ENCODE results near the gene LCE4A.

The LCE4A gene

DNA sequence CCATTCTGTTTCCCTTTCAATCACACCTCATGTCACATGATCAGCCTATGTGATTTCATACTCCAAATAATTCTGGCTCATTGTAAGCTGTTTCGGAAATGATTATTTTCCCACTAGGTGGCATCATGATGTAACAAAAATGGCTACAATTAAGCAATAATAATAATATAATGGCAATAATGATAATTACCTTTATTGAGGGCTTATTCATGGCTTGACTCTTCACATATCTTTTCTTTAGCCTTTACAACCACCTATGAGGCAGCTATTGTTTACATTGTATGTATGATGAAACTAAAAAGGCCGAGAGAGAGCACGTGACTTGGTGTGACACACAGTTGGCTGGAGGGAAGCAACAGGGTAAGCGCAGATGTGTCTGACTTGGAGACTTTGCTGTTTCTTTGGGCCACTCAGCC lies 37.3 kb downstream of the LCE4A start:
- Histone ChIP-seq H3K9ac (ENCODE audit: low read length in 2 of 2) (no peak overlapping the region), H3K4me3 (ENCODE audit: low read length in 2 of 2) (no peak overlapping the region), H3K27ac (ENCODE audit: low read length) (no peak overlapping the region), H3K9me3 (ENCODE audit: control insufficient read depth in 2 of 2, low read length in 2 of 2) (no peaks in the 10 kb centered on the region), H3K4me1 (ENCODE audit: control insufficient read depth, insufficient read depth, low read length) (no peaks in the 10 kb centered on the region), H3K27me3 (ENCODE audit: control insufficient read depth in 1 of 2, insufficient read depth in 2 of 2, low read length in 2 of 2) (no peaks in the 10 kb centered on the region), H3K36me3 (ENCODE audit: control insufficient read depth in 2 of 2, insufficient read depth in 2 of 2, low read length in 2 of 2) (no peaks in the 10 kb centered on the region)

DNA sequence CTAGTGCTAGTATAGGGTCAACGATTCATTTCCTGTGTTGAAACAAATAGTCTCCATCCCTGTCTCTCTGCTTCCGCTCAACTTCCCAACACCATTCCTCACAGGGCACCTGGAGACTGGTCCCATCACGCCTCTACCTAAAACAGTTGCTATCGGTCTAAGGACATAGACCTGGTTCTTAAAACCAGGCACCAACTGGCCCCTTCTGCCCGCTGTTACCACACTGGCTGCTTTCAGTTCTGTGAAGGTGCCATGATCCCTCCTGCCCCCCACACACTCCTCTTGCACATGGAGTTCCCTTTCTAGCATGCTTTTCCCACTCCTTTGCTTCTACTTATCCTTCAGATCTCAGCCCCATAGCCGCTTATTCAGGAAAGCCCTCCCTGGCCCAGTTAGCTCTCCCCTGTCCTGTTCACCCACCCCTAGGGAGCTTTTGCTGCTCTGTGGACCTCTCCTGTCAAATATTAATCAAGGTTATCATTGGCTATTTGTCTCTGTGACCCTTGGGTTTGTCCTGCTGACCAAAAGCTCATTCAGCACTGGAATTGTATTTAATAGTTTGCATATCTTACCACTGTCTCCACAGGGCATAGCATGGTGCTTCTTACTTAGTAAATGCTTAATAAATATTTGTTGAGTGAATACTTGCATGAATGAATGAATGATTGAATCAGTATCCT lies 37.9 kb downstream of the LCE4A start:
- Histone ChIP-seq H3K27me3 (ENCODE audit: control insufficient read depth in 1 of 2, insufficient read depth in 2 of 2, low read length in 2 of 2) (no peaks in the 10 kb centered on the region), H3K9ac (ENCODE audit: low read length in 2 of 2) (no peak overlapping the region), H3K27ac (ENCODE audit: low read length) (no peak overlapping the region), H3K36me3 (ENCODE audit: control insufficient read depth in 2 of 2, insufficient read depth in 2 of 2, low read length in 2 of 2) (no peaks in the 10 kb centered on the region), H3K4me1 (ENCODE audit: control insufficient read depth, insufficient read depth, low read length) (no peaks in the 10 kb centered on the region), H3K9me3 (ENCODE audit: control insufficient read depth in 2 of 2, low read length in 2 of 2) (no peaks in the 10 kb centered on the region), H3K4me3 (ENCODE audit: low read length in 2 of 2) (no peak overlapping the region)

DNA sequence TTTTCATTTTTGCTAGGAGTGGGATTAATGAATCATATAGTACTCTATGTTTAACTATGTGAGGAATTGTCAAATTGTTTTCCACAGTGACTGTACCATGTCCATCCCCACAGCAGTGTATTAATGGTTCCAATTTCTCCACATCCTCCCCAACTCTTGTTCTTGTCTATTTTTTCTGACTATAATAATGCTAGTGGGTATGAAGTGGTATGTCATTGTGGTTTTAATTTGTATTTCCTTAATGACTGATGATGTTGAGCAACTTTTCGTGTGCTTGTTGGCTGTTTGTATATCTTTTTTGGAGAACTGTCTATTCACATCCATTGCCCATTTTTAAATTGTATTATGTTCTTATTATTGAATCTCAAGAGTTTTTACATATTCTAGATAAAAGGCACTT lies 39.9 kb downstream of the LCE4A start:
- H3K4me3 ChIP-seq (ENCODE audit: low read length in 2 of 2): no peak overlapping the region
- no peaks in the 10 kb centered on the region for H3K4me1 ChIP-seq (ENCODE audit: control insufficient read depth, insufficient read depth, low read length)
- H3K27ac ChIP-seq (ENCODE audit: low read length): no peak overlapping the region
- no peaks in the 10 kb centered on the region for H3K9me3 ChIP-seq (ENCODE audit: control insufficient read depth in 2 of 2, low read length in 2 of 2)
- H3K27me3 ChIP-seq (ENCODE audit: control insufficient read depth in 1 of 2, insufficient read depth in 2 of 2, low read length in 2 of 2): no peaks in the 10 kb centered on the region
- no peaks in the 10 kb centered on the region for H3K36me3 ChIP-seq (ENCODE audit: control insufficient read depth in 2 of 2, insufficient read depth in 2 of 2, low read length in 2 of 2)
- H3K9ac ChIP-seq (ENCODE audit: low read length in 2 of 2): no peak overlapping the region

- Histone ChIP-seq H3K27me3 (ENCODE audit: control insufficient read depth in 1 of 2, insufficient read depth in 2 of 2, low read length in 2 of 2) (no peaks in the 10 kb centered on the region), H3K4me1 (ENCODE audit: control insufficient read depth, insufficient read depth, low read length) (no peaks in the 10 kb centered on the region), H3K4me3 (ENCODE audit: low read length in 2 of 2) (no peak overlapping the region), H3K36me3 (ENCODE audit: control insufficient read depth in 2 of 2, insufficient read depth in 2 of 2, low read length in 2 of 2) (no peaks in the 10 kb centered on the region), H3K9ac (ENCODE audit: low read length in 2 of 2) (no peak overlapping the region), H3K9me3 (ENCODE audit: control insufficient read depth in 2 of 2, low read length in 2 of 2) (no peaks in the 10 kb centered on the region), H3K27ac (ENCODE audit: low read length) (no peak overlapping the region)
These were observed 44.3 kb downstream of the LCE4A start for GRCh38 chr1:152752225-152752624.

- Histone ChIP-seq H3K4me1 (ENCODE audit: control insufficient read depth, insufficient read depth, low read length) (no peaks in the 10 kb centered on the region), H3K4me3 (ENCODE audit: low read length in 2 of 2) (no peak overlapping the region), H3K27ac (ENCODE audit: low read length) (no peak overlapping the region), H3K9me3 (ENCODE audit: control insufficient read depth in 2 of 2, low read length in 2 of 2) (no peaks in the 10 kb centered on the region), H3K9ac (ENCODE audit: low read length in 2 of 2) (no peak overlapping the region), H3K27me3 (ENCODE audit: control insufficient read depth in 1 of 2, insufficient read depth in 2 of 2, low read length in 2 of 2) (no peaks in the 10 kb centered on the region), H3K36me3 (ENCODE audit: control insufficient read depth in 2 of 2, insufficient read depth in 2 of 2, low read length in 2 of 2) (no peaks in the 10 kb centered on the region)
These were observed 45.6 kb downstream of the LCE4A start for GRCh38 chr1:152753586-152753985.

GRCh38 chr1:152756872-152757271 lies 48.9 kb downstream of the LCE4A start:
- no peaks in the 10 kb centered on the region for H3K27me3 ChIP-seq (ENCODE audit: control insufficient read depth in 1 of 2, insufficient read depth in 2 of 2, low read length in 2 of 2)
- no peaks in the 10 kb centered on the region for H3K36me3 ChIP-seq (ENCODE audit: control insufficient read depth in 2 of 2, insufficient read depth in 2 of 2, low read length in 2 of 2)
- H3K4me3 ChIP-seq (ENCODE audit: low read length in 2 of 2): no peak overlapping the region
- no peaks in the 10 kb centered on the region for H3K4me1 ChIP-seq (ENCODE audit: control insufficient read depth, insufficient read depth, low read length)
- no peaks in the 10 kb centered on the region for H3K9me3 ChIP-seq (ENCODE audit: control insufficient read depth in 2 of 2, low read length in 2 of 2)
- no peak overlapping the region for H3K9ac ChIP-seq (ENCODE audit: low read length in 2 of 2)
- H3K27ac ChIP-seq (ENCODE audit: low read length): no peak overlapping the region

DNA sequence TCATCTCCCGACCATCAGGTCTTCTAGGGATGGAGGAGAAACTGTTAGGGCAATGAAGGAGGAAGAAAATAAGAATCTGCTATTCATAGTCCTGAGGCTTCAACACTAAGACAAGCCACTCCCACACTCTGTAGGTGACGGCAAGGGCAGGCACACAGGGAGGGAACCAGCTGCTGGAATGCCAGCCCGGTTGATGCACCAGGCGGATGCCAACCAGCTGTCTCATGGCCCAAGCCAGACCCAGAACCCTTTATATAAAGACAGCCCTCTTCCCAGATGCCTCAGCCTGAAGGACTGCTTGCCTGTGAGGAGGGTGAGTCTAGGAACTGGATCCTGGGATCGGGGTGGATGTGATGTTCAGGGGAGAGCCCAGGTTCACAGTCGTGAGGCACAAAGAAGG lies 49.8 kb downstream of the LCE4A start, which contains the start of gene KPRP:
Gene KPRP, plus strand, starts transcription at position 279 of the 400 bp plus-strand sequence. CDS start 1,564 bp downstream, outside the sequence.
- Histone ChIP-seq H3K9ac (ENCODE audit: low read length in 2 of 2) (no peak within 1 kb of the TSS), H3K9me3 (ENCODE audit: control insufficient read depth in 2 of 2, low read length in 2 of 2) (no peaks in the 10 kb centered on the region), H3K27me3 (ENCODE audit: control insufficient read depth in 1 of 2, insufficient read depth in 2 of 2, low read length in 2 of 2) (no peaks in the 10 kb centered on the region), H3K4me3 (ENCODE audit: low read length in 2 of 2) (no peak within 1 kb of the TSS), H3K27ac (ENCODE audit: low read length) (no peak within 1 kb of the TSS), H3K36me3 (ENCODE audit: control insufficient read depth in 2 of 2, insufficient read depth in 2 of 2, low read length in 2 of 2) (no peaks in the 10 kb centered on the region), H3K4me1 (ENCODE audit: control insufficient read depth, insufficient read depth, low read length) (no peaks in the 10 kb centered on the region)

GRCh38 chr1:152758636-152759035 lies 50.7 kb downstream of the LCE4A start:
- H3K9me3 ChIP-seq (ENCODE audit: control insufficient read depth in 2 of 2, low read length in 2 of 2): no peaks in the 10 kb centered on the region
- no peak overlapping the region for H3K27ac ChIP-seq (ENCODE audit: low read length)
- no peak overlapping the region for H3K4me3 ChIP-seq (ENCODE audit: low read length in 2 of 2)
- no peak overlapping the region for H3K9ac ChIP-seq (ENCODE audit: low read length in 2 of 2)
- H3K27me3 ChIP-seq (ENCODE audit: control insufficient read depth in 1 of 2, insufficient read depth in 2 of 2, low read length in 2 of 2): no peaks in the 10 kb centered on the region
- no peaks in the 10 kb centered on the region for H3K4me1 ChIP-seq (ENCODE audit: control insufficient read depth, insufficient read depth, low read length)
- H3K36me3 ChIP-seq (ENCODE audit: control insufficient read depth in 2 of 2, insufficient read depth in 2 of 2, low read length in 2 of 2): no peaks in the 10 kb centered on the region
